Keratinocyte (primary cell): Measurements from ENCODE around the gene TMEM115. TPM values are rescaled to one million over a fixed set of nuclear protein-coding genes. Genes with fewer than 3 reads are reported as not detected.

ENCODE experiments used
- DNase-seq: peaks from one replicate; pipeline ENCODE4 v3.0.0-alpha.2; 2011; ENCODE audit warnings: low read depth, missing footprints, low spot score
- FAIRE-seq: peaks from 2 replicates; lab custom pipeline; 2011; peaks lifted over from hg19 to GRCh38; lab: Jason Lieb, UNC
- H2AFZ ChIP-seq: 2 replicates; pipeline ENCODE4 v1.6.0; 2012; ENCODE audit warnings: low read length, control low read depth, inconsistent platforms; ENCODE audit not compliant: control insufficient read depth
- H3K27ac ChIP-seq: 2 replicates; pipeline ENCODE4 v1.5.1; 2011; ENCODE audit warnings: low read length; ENCODE audit not compliant: control insufficient read depth, insufficient read depth
- H3K27me3 ChIP-seq: 3 replicates; pipeline ENCODE4 v1.6.0; 2011; ENCODE audit warnings: low read length; ENCODE audit not compliant: control insufficient read depth, insufficient read depth; ENCODE audit errors: extremely low read depth
- H3K36me3 ChIP-seq, 2 experiments: 2 replicates in 1 of 2; 3 replicates in 1 of 2; pipeline ENCODE4 v1.5.1; 2011; ENCODE audit warnings: low read length in 2 of 2, mild to moderate bottlenecking in 1 of 2; ENCODE audit not compliant: control insufficient read depth in 2 of 2, insufficient read depth in 2 of 2; ENCODE audit errors: extremely low read depth in 1 of 2
- H3K4me1 ChIP-seq: 3 replicates; pipeline ENCODE4 v1.5.1; 2011; ENCODE audit warnings: low read length; ENCODE audit not compliant: control insufficient read depth, insufficient read depth; ENCODE audit errors: extremely low read depth
- H3K4me2 ChIP-seq: 3 replicates; pipeline ENCODE4 v1.6.0; 2011; ENCODE audit warnings: low read depth, low read length; ENCODE audit not compliant: control insufficient read depth, insufficient read depth; ENCODE audit errors: extremely low read depth
- H3K4me3 ChIP-seq, 3 experiments: fragments of 200-600 bp in 1 of 3; sonication (generic) in 1 of 3; 2 replicates in 2 of 3; 3 replicates in 1 of 3; pipeline ENCODE4 v1.5.1; 2011 to 2016; ENCODE audit warnings: low read length in 3 of 3, mild to moderate bottlenecking in 3 of 3, control low read depth in 2 of 3, inconsistent platforms in 1 of 3, low read depth in 1 of 3, mixed read lengths in 1 of 3, mixed run types in 1 of 3, moderate library complexity in 1 of 3; ENCODE audit not compliant: control insufficient read depth in 2 of 3, insufficient read depth in 2 of 3; ENCODE audit errors: extremely low read depth in 1 of 3
- H3K79me2 ChIP-seq: 2 replicates; pipeline ENCODE4 v1.6.0; 2012; ENCODE audit warnings: low read length; ENCODE audit not compliant: control insufficient read depth, insufficient read depth
- H3K9ac ChIP-seq: 3 replicates; pipeline ENCODE4 v1.6.0; 2011; ENCODE audit warnings: low read length; ENCODE audit not compliant: control insufficient read depth, insufficient read depth; ENCODE audit errors: extremely low read depth
- H3K9me1 ChIP-seq: 3 replicates; pipeline ENCODE4 v1.6.0; 2011; ENCODE audit warnings: low read length; ENCODE audit not compliant: control insufficient read depth, insufficient read depth; ENCODE audit errors: extremely low read depth
- H3K9me3 ChIP-seq: 2 replicates; pipeline ENCODE4 v1.5.1; 2012; ENCODE audit warnings: low read depth, low read length; ENCODE audit not compliant: control insufficient read depth
- H4K20me1 ChIP-seq: 3 replicates; pipeline ENCODE4 v1.6.0; 2011; ENCODE audit warnings: low read length; ENCODE audit not compliant: control insufficient read depth, insufficient read depth; ENCODE audit errors: extremely low read depth
- CTCF ChIP-seq, 3 experiments: IDR thresholded peaks in 1 of 3; conservative IDR thresholded peaks in 1 of 3; optimal IDR thresholded peaks in 1 of 3; 2 replicates in 2 of 3; 3 replicates in 1 of 3; pipeline versions ENCODE3 to v1.5.1; 2011; ENCODE audit warnings: low read length in 3 of 3, mild to moderate bottlenecking in 3 of 3, moderate library complexity in 2 of 3, control low read depth in 1 of 3, inconsistent platforms in 1 of 3; ENCODE audit not compliant: insufficient read depth in 2 of 3; ENCODE audit errors: extremely low read depth in 1 of 3
- EZH2 ChIP-seq: IDR thresholded peaks from one replicate; pipeline ENCODE4 v1.6.1; 2012; ENCODE audit warnings: inconsistent platforms, mild to moderate bottlenecking, low read length, moderate library complexity
- dilution Hi-C: fragments of 300-500 bp; cut with MboI; formaldehyde crosslinking; loops from one replicate; pipeline ENCODE4 v1.7.0; 2020; ENCODE audit warnings: low sequenced_read_pairs; ENCODE audit not compliant: extremely low pct_ligation_motif_present
- polyA plus RNA-seq, 5 experiments: library from polyadenylated mRNA; depleted of rRNA in 3 of 5; stranded (reverse) in 3 of 5; stranded (forward) in 1 of 5; unstranded in 1 of 5; fragments of >200 nt; gene quantifications; 1 replicate in 1 of 5; 2 replicates in 3 of 5; 3 replicates in 1 of 5; pipeline versions ENCODE4 v1.2.1 to v1.2.3, GENCODE V29; 2011 to 2012; ENCODE audit warnings: missing spikeins in 2 of 5, low read depth in 1 of 5, low replicate concordance in 1 of 5

The TMEM115 gene
- polyA plus RNA-seq, 1 donor (not counting 4 experiments of a cell fraction or from before 2014, with no cell fraction given): 22.4 TPM

- no peak overlapping the region for H2AFZ ChIP-seq
- H3K4me1 ChIP-seq: no peaks in the 10 kb centered on the region
- no peaks in the 10 kb centered on the region for H3K9me3 ChIP-seq
- no peak overlapping the region for H3K4me3 ChIP-seq
- dilution Hi-C loops: no loop called here
- no peak overlapping the region for H3K27ac ChIP-seq
- DNase-seq (no peak), FAIRE-seq (no peak)
- TF ChIP-seq EZH2: no peak
- no peak for TF ChIP-seq CTCF (optimal IDR thresholded peaks at IDR 0.05 in 1 of 3, IDR thresholded peaks at IDR 0.05 in 1 of 3, conservative IDR thresholded peaks at IDR 0.05 in 1 of 3; ENCODE audit: extremely low read depth in 1 of 3, insufficient read depth in 2 of 3, low read length in 3 of 3)
- no peaks in the 10 kb centered on the region for H3K36me3 ChIP-seq
- no peak overlapping the region for H3K4me2 ChIP-seq
- H3K9ac ChIP-seq: no peak overlapping the region
- no peaks in the 10 kb centered on the region for H3K9me1 ChIP-seq
- peaks cover 11% of the 10 kb centered on the region for H3K27me3 ChIP-seq
- peaks cover 3% of the 10 kb centered on the region for H4K20me1 ChIP-seq
- H3K79me2 ChIP-seq: no peaks in the 10 kb centered on the region
These were observed 22.1 kb upstream of the TMEM115 start for GRCh38 chr3:50381383-50381782.

- Histone ChIP-seq H3K4me1 (no peaks in the 10 kb centered on the region), H3K4me3 (no peak overlapping the region), H3K9me3 (no peaks in the 10 kb centered on the region), H3K27ac (no peak overlapping the region), H3K9me1 (no peaks in the 10 kb centered on the region), H3K9ac (no peak overlapping the region), H2AFZ (no peak overlapping the region), H3K4me2 (no peak overlapping the region), H3K27me3 (peaks cover 4% of the 10 kb centered on the region), H3K79me2 (no peaks in the 10 kb centered on the region), H3K36me3 (no peaks in the 10 kb centered on the region), H4K20me1 (peaks cover 3% of the 10 kb centered on the region)
- dilution Hi-C loops: no loop called here
- FAIRE-seq: no peak
- no peak for TF ChIP-seq CTCF (optimal IDR thresholded peaks at IDR 0.05 in 1 of 3, IDR thresholded peaks at IDR 0.05 in 1 of 3, conservative IDR thresholded peaks at IDR 0.05 in 1 of 3; ENCODE audit: extremely low read depth in 1 of 3, insufficient read depth in 2 of 3, low read length in 3 of 3)
- TF ChIP-seq EZH2: no peak
- no peak for DNase-seq
These were observed 21.2 kb upstream of the TMEM115 start for GRCh38 chr3:50380405-50381085.
